Ovary (tissue), 3 donors: ENCODE measurements around the gene MFSD2A.

ENCODE experiments used
- CTCF ChIP-seq, 3 donors: fragments of 450-650 bp in 2 of 3; fragments of 200-600 bp in 1 of 3; IDR thresholded peaks; one replicate each; pipeline versions ENCODE4 v1.5.1 to v1.8.0; 2016 to 2022; ENCODE audit warnings: antibody characterized with exemption in 3 of 3, mild to moderate bottlenecking in 1 of 3
- EP300 ChIP-seq: sonication (generic); formaldehyde crosslinking; IDR thresholded peaks from one replicate; pipeline ENCODE4 v1.6.1; 2017; ENCODE audit warnings: antibody characterized with exemption
- POLR2A ChIP-seq: fragments of 450-650 bp; IDR thresholded peaks from one replicate; pipeline ENCODE4 v1.6.1; 2017; ENCODE audit warnings: antibody characterized with exemption, mild to moderate bottlenecking, moderate library complexity
- donor health status: DM: no; HTN: no; CAD: no.

- TF ChIP-seq CTCF (IDR thresholded peaks at IDR 0.05) (no peak), POLR2A (no peak), EP300 (no peak)
Observed at GRCh38 chr1:39907528-39908453, 47.2 kb upstream of the MFSD2A start.
